CD8-positive, alpha-beta memory T cell (primary cell): ENCODE measurements around the gene CDK6. TPM values are rescaled to one million over a fixed set of nuclear protein-coding genes. Genes with fewer than 3 reads are reported as not detected.

Experiments used
- CTCF ChIA-PET: fragments of 350-600 bp; sonication (Branson Sonifier 250); formaldehyde crosslinking; loops from one replicate; lab custom pipeline; 2021; ENCODE audit warnings: antibody characterized with exemption; lab: Charles Lee
- POLR2A ChIA-PET: fragments of 350-600 bp; sonication (Branson Sonifier 250); formaldehyde crosslinking; loops from one replicate; lab custom pipeline; 2021; ENCODE audit warnings: antibody characterized with exemption; lab: Charles Lee
- DNase-seq, 5 donors: peaks; one replicate each; pipeline versions ENCODE4 v3.0.0 to v3.0.0-alpha.2; 2020 to 2022; ENCODE audit warnings: mixed read lengths in 1 of 5
- H3K27ac ChIP-seq: one replicate; pipeline ENCODE4 v1.7.0; 2013; ENCODE audit warnings: low read depth, mild to moderate bottlenecking, low read length, moderate library complexity
- H3K27me3 ChIP-seq: 2 replicates; pipeline ENCODE4 v1.7.0; 2013; ENCODE audit warnings: low read length, mild to moderate bottlenecking; ENCODE audit not compliant: insufficient read depth, poor library complexity, severe bottlenecking
- H3K36me3 ChIP-seq: 2 replicates; pipeline ENCODE4 v1.7.0; 2013; ENCODE audit warnings: mild to moderate bottlenecking, low read length, moderate library complexity; ENCODE audit not compliant: insufficient read depth
- H3K4me1 ChIP-seq: 2 replicates; pipeline ENCODE4 v1.7.0; 2013; ENCODE audit warnings: mild to moderate bottlenecking, low read length, moderate library complexity; ENCODE audit not compliant: insufficient read depth
- H3K4me3 ChIP-seq: 2 replicates; pipeline ENCODE4 v1.7.0; 2013; ENCODE audit warnings: mild to moderate bottlenecking, low read length
- H3K9me3 ChIP-seq: 2 replicates; pipeline ENCODE4 v1.7.0; 2013; ENCODE audit warnings: mild to moderate bottlenecking, low read length
- H3K27ac Mint-ChIP-seq, 8 donors: one replicate each; pipeline ENCODE4 v1.8.0; 2020 to 2021; ENCODE audit warnings: mixed read lengths in 8 of 8, mild to moderate bottlenecking in 6 of 8, inconsistent platforms in 3 of 8, moderate library complexity in 3 of 8
- H3K27me3 Mint-ChIP-seq, 2 donors: one replicate each; pipeline ENCODE4 v1.8.0; 2020 to 2021; ENCODE audit warnings: mixed read lengths in 2 of 2, mild to moderate bottlenecking in 1 of 2, moderate library complexity in 1 of 2
- H3K36me3 Mint-ChIP-seq, 3 donors: one replicate each; pipeline ENCODE4 v1.8.0; 2020 to 2021; ENCODE audit warnings: mixed read lengths in 3 of 3, inconsistent platforms in 1 of 3, mild to moderate bottlenecking in 1 of 3
- H3K4me1 Mint-ChIP-seq, 3 donors: one replicate each; pipeline ENCODE4 v1.8.0; 2020 to 2021; ENCODE audit warnings: mixed read lengths in 3 of 3, inconsistent platforms in 1 of 3, mild to moderate bottlenecking in 1 of 3
- H3K4me3 Mint-ChIP-seq, 7 donors: one replicate each; pipeline ENCODE4 v1.8.0; 2020 to 2021; ENCODE audit warnings: mixed read lengths in 7 of 7, mild to moderate bottlenecking in 6 of 7, moderate library complexity in 4 of 7, inconsistent platforms in 2 of 7
- H3K9me3 Mint-ChIP-seq, 5 donors: one replicate each; pipeline ENCODE4 v1.8.0; 2020 to 2022; ENCODE audit warnings: mixed read lengths in 5 of 5, mild to moderate bottlenecking in 3 of 5, moderate library complexity in 2 of 5, inconsistent platforms in 1 of 5
- polyA plus RNA-seq: library from polyadenylated mRNA; unstranded; fragments of 300-500 nt; fragmentation: Illumina TruSeq; gene quantifications from one replicate; pipeline ENCODE4 v1.2.3, GENCODE V29; 2021
- total RNA-seq, 2 experiments: library from RNA; stranded (reverse); gene quantifications; one replicate each; pipeline ENCODE4 v1.2.3, GENCODE V29; 2021

Gene CDK6
- total and polyA plus RNA-seq, 3 experiments from 2014 or later = 20.7 to 235 (median 231) TPM

GRCh38 chr7:92653136-92653535 is 183.2 kb downstream of the CDK6 start:
- Histone ChIP-seq H3K27me3 (no peaks in the 10 kb centered on the region), H3K36me3 (no peaks in the 10 kb centered on the region), H3K27ac (no peak overlapping the region), H3K9me3 (no peaks in the 10 kb centered on the region), H3K4me3 (no peak overlapping the region), H3K4me1 (no peaks in the 10 kb centered on the region)
- ChIA-PET POLR2A (no interaction called here), CTCF (interaction anchor here (1.3 kb wide), 1 partner anchor 32 kb away, joined by 3 read pairs; no protein-coding TSS in a partner anchor)
- DNase-seq = no peak
- H3K4me1 Mint-ChIP-seq = peaks cover 11 to 36% (median 23%) of the 10 kb centered on the region in 3 donors
- no peaks in the 10 kb centered on the region for H3K9me3 Mint-ChIP-seq
- H3K4me3 Mint-ChIP-seq = no peak overlapping the region
- H3K27ac Mint-ChIP-seq = peak overlapping the region in 1 of 8 donors; percentile 55
- no peaks in the 10 kb centered on the region for H3K27me3 Mint-ChIP-seq
- H3K36me3 Mint-ChIP-seq = peaks cover 3 to 4% (median 4%) of the 10 kb centered on the region in 3 donors

GRCh38 chr7:92652536-92652935 is 183.8 kb downstream of the CDK6 start:
- peaks cover 15 to 42% (median 29%) of the 10 kb centered on the region in 3 donors for H3K4me1 Mint-ChIP-seq
- Histone ChIP-seq H3K4me3 (no peak overlapping the region), H3K9me3 (no peaks in the 10 kb centered on the region), H3K27me3 (no peaks in the 10 kb centered on the region), H3K27ac (no peak overlapping the region), H3K36me3 (no peaks in the 10 kb centered on the region), H3K4me1 (no peaks in the 10 kb centered on the region)
- ChIA-PET POLR2A (no interaction called here), CTCF (interaction anchor here (1.3 kb wide), 1 partner anchor 32 kb away, joined by 3 read pairs; no protein-coding TSS in a partner anchor)
- H3K4me3 Mint-ChIP-seq = no peak overlapping the region
- H3K36me3 Mint-ChIP-seq = peaks cover 3 to 4% (median 4%) of the 10 kb centered on the region in 3 donors
- no peaks in the 10 kb centered on the region for H3K27me3 Mint-ChIP-seq
- no peak overlapping the region for H3K27ac Mint-ChIP-seq
- no peaks in the 10 kb centered on the region for H3K9me3 Mint-ChIP-seq
- no peak for DNase-seq

GRCh38 chr7:92650391-92650790 is 186.0 kb downstream of the CDK6 start:
- H3K4me3 ChIP-seq = no peak overlapping the region
- no peaks in the 10 kb centered on the region for H3K4me1 ChIP-seq
- Mint-ChIP-seq H3K27me3 (no peaks in the 10 kb centered on the region), H3K4me3 (no peak overlapping the region), H3K9me3 (no peaks in the 10 kb centered on the region), H3K36me3 (peaks cover 0 to 5% (median 0%) of the 10 kb centered on the region in 3 donors), H3K4me1 (peaks cover 25 to 60% (median 44%) of the 10 kb centered on the region in 3 donors), H3K27ac (peak overlapping the region in 1 of 8 donors; percentile 39)
- ChIA-PET CTCF (interaction anchor here (0.5 kb wide), 1 partner anchor 13 kb away, joined by 3 read pairs; no protein-coding TSS in a partner anchor), POLR2A (no interaction called here)
- H3K9me3 ChIP-seq = no peaks in the 10 kb centered on the region
- no peak overlapping the region for H3K27ac ChIP-seq
- no peaks in the 10 kb centered on the region for H3K36me3 ChIP-seq
- no peaks in the 10 kb centered on the region for H3K27me3 ChIP-seq
- DNase-seq = no peak

- H3K4me3 Mint-ChIP-seq = no peak overlapping the region
- Histone ChIP-seq H3K4me1 (peaks cover 8% of the 10 kb centered on the region), H3K4me3 (no peak overlapping the region), H3K36me3 (no peaks in the 10 kb centered on the region), H3K27me3 (no peaks in the 10 kb centered on the region), H3K27ac (no peak overlapping the region), H3K9me3 (no peaks in the 10 kb centered on the region)
- H3K27me3 Mint-ChIP-seq = no peaks in the 10 kb centered on the region
- CTCF ChIA-PET = no interaction called here
- DNase-seq = no peak
- H3K36me3 Mint-ChIP-seq = peaks cover 0 to 3% (median 0%) of the 10 kb centered on the region in 3 donors
- peak overlapping the region in 3 of 8 donors; percentile 16 to 70 (median 52) for H3K27ac Mint-ChIP-seq
- POLR2A ChIA-PET = no interaction called here
- H3K4me1 Mint-ChIP-seq = peaks cover 34 to 68% (median 53%) of the 10 kb centered on the region in 3 donors
- H3K9me3 Mint-ChIP-seq = no peaks in the 10 kb centered on the region
Observed at GRCh38 chr7:92648067-92648466, 188.3 kb downstream of the CDK6 start.

GRCh38 chr7:92647652-92648051 is 188.7 kb downstream of the CDK6 start:
- H3K4me1 Mint-ChIP-seq = peaks cover 34 to 68% (median 52%) of the 10 kb centered on the region in 3 donors
- Histone ChIP-seq H3K27me3 (no peaks in the 10 kb centered on the region), H3K36me3 (no peaks in the 10 kb centered on the region), H3K4me1 (peaks cover 12% of the 10 kb centered on the region), H3K27ac (no peak overlapping the region), H3K9me3 (no peaks in the 10 kb centered on the region), H3K4me3 (no peak overlapping the region)
- no peaks in the 10 kb centered on the region for H3K9me3 Mint-ChIP-seq
- H3K27me3 Mint-ChIP-seq = no peaks in the 10 kb centered on the region
- CTCF ChIA-PET = no interaction called here
- no peak for DNase-seq
- H3K36me3 Mint-ChIP-seq = peaks cover 0 to 2% (median 0%) of the 10 kb centered on the region in 3 donors
- POLR2A ChIA-PET = no interaction called here
- H3K27ac Mint-ChIP-seq = peak overlapping the region in 4 of 8 donors; percentile 16 to 84 (median 61)
- H3K4me3 Mint-ChIP-seq = peak overlapping the region in 1 of 7 donors; percentile 29

- CTCF ChIA-PET = no interaction called here
- Mint-ChIP-seq H3K4me1 (peaks cover 38 to 73% (median 58%) of the 10 kb centered on the region in 3 donors), H3K27me3 (no peaks in the 10 kb centered on the region), H3K36me3 (peaks cover 0 to 2% (median 0%) of the 10 kb centered on the region in 3 donors), H3K27ac (peak overlapping the region in 4 of 8 donors; percentile 17 to 64 (median 21)), H3K4me3 (no peak overlapping the region), H3K9me3 (no peaks in the 10 kb centered on the region)
- H3K4me3 ChIP-seq = no peak overlapping the region
- H3K9me3 ChIP-seq = no peaks in the 10 kb centered on the region
- H3K27me3 ChIP-seq = no peaks in the 10 kb centered on the region
- DNase-seq = no peak
- no peak overlapping the region for H3K27ac ChIP-seq
- POLR2A ChIA-PET = no interaction called here
- H3K4me1 ChIP-seq = peaks cover 17% of the 10 kb centered on the region
- H3K36me3 ChIP-seq = no peaks in the 10 kb centered on the region
Observed at GRCh38 chr7:92647011-92647625, 189.3 kb downstream of the CDK6 start.

GRCh38 chr7:92645114-92646061 is 191.0 kb downstream of the CDK6 start:
- ChIA-PET CTCF (no interaction called here), POLR2A (no interaction called here)
- Histone ChIP-seq H3K27ac (no peak overlapping the region), H3K4me3 (no peak overlapping the region), H3K36me3 (no peaks in the 10 kb centered on the region), H3K27me3 (no peaks in the 10 kb centered on the region), H3K9me3 (no peaks in the 10 kb centered on the region), H3K4me1 (peaks cover 23% of the 10 kb centered on the region)
- no peak for DNase-seq
- Mint-ChIP-seq H3K4me1 (peaks cover 45 to 84% (median 72%) of the 10 kb centered on the region in 3 donors), H3K4me3 (no peak overlapping the region), H3K27ac (peak overlapping the region in 7 of 8 donors; percentile 7 to 89 (median 36)), H3K9me3 (no peaks in the 10 kb centered on the region), H3K36me3 (peaks cover 0 to 2% (median 0%) of the 10 kb centered on the region in 3 donors), H3K27me3 (no peaks in the 10 kb centered on the region)
